ENCODE measurements around the gene MAP2K6.

GRCh38 chr17:69499318-69499717 is 84.8 kb downstream of the MAP2K6 start:
- no peak for TF ChIP-seq POLR2A (IDR thresholded peaks at IDR 0.05; ENCODE audit: low read depth, low read length)
- TF ChIP-seq POLR2AphosphoS5 (IDR thresholded peaks at IDR 0.05; ENCODE audit: low read depth, low read length) = no peak

Measured in GM12891 (cell line).